ENCODE measurements around the gene SRGAP3.

DNA sequence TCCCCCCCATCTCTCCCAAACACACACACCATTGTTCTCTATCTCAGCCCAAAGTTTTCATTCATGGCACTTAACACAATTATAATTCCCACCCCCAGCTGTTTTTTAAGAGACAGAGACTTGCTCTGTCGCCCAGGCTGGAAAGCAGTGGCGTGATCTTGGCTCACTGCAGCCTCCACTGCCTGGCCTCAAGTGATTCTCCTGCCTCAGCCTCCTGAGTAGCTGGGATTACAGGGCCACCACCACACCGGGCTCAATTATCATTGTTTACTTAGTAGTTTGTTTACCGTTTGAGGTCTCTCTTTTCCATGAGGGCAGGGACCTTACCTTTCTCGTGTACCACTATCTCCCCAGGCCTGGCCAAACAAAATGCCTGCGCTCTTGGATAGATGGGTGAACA lies 206.4 kb downstream of the SRGAP3 start:
- TF ChIP-seq, protein P1, sequence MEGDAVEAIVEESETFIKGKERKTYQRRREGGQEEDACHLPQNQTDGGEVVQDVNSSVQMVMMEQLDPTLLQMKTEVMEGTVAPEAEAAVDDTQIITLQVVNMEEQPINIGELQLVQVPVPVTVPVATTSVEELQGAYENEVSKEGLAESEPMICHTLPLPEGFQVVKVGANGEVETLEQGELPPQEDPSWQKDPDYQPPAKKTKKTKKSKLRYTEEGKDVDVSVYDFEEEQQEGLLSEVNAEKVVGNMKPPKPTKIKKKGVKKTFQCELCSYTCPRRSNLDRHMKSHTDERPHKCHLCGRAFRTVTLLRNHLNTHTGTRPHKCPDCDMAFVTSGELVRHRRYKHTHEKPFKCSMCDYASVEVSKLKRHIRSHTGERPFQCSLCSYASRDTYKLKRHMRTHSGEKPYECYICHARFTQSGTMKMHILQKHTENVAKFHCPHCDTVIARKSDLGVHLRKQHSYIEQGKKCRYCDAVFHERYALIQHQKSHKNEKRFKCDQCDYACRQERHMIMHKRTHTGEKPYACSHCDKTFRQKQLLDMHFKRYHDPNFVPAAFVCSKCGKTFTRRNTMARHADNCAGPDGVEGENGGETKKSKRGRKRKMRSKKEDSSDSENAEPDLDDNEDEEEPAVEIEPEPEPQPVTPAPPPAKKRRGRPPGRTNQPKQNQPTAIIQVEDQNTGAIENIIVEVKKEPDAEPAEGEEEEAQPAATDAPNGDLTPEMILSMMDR (IDR thresholded peaks at IDR 0.05), result no peak
- TF ChIP-seq POLR2A (IDR thresholded peaks at IDR 0.05), result no peak
- TF ChIP-seq POLR2AphosphoS5 (IDR thresholded peaks at IDR 0.05), result no peak
- no peak for TF ChIP-seq EP300 (IDR thresholded peaks at IDR 0.05)
